GM20000 (cell line): ENCODE results near the gene UGT1A9.

Experiments
- DNase-seq: peaks from one replicate; pipeline ENCODE4 v3.0.0; 2012; ENCODE audit warnings: low spot score
- TF ChIP-seq, protein P1 (sequence below): IDR thresholded peaks from 2 replicates; pipeline ENCODE4 v1.5.1; 2012; ENCODE audit warnings: mild to moderate bottlenecking, control low read depth; ENCODE audit errors: extremely low read depth, missing control alignments

UGT1A9 gene

DNA sequence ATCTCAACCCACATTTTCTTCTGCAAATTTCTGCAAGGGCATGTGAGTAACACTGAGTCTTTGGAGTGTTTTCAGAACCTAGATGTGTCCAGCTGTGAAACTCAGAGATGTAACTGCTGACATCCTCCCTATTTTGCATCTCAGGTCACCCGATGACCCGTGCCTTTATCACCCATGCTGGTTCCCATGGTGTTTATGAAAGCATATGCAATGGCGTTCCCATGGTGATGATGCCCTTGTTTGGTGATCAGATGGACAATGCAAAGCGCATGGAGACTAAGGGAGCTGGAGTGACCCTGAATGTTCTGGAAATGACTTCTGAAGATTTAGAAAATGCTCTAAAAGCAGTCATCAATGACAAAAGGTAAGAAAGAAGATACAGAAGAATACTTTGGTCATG, 96.4 kb downstream of the UGT1A9 start:
- TF ChIP-seq, protein P1, sequence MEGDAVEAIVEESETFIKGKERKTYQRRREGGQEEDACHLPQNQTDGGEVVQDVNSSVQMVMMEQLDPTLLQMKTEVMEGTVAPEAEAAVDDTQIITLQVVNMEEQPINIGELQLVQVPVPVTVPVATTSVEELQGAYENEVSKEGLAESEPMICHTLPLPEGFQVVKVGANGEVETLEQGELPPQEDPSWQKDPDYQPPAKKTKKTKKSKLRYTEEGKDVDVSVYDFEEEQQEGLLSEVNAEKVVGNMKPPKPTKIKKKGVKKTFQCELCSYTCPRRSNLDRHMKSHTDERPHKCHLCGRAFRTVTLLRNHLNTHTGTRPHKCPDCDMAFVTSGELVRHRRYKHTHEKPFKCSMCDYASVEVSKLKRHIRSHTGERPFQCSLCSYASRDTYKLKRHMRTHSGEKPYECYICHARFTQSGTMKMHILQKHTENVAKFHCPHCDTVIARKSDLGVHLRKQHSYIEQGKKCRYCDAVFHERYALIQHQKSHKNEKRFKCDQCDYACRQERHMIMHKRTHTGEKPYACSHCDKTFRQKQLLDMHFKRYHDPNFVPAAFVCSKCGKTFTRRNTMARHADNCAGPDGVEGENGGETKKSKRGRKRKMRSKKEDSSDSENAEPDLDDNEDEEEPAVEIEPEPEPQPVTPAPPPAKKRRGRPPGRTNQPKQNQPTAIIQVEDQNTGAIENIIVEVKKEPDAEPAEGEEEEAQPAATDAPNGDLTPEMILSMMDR, result no peak
- no peak for DNase-seq

DNA sequence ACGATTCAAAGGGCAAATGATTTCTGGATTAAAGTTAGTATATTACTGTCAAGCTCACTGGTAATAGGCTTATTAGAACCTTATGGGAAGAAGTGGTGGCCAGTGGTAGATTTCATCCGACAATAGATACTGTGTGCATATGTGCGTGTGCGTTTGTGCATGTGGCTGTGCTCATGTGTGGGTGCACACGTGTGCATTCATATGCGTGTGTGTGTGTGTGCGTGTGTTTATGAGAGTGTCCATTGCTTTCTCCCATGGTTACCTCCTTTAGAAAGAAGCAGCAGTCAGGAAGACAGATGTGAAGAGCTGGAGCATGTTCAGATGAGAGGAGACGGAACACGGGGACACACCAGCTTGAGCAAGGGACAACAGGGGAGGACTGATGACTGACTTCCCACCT, 97.6 kb downstream of the UGT1A9 start:
- TF ChIP-seq, protein P1, result no peak
- DNase-seq, result no peak

DNA sequence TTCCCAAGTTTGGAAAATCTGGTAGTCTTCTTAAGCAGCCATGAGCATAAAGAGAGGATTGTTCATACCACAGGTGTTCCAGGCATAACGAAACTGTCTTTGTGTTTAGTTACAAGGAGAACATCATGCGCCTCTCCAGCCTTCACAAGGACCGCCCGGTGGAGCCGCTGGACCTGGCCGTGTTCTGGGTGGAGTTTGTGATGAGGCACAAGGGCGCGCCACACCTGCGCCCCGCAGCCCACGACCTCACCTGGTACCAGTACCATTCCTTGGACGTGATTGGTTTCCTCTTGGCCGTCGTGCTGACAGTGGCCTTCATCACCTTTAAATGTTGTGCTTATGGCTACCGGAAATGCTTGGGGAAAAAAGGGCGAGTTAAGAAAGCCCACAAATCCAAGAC, 100.5 kb downstream of the UGT1A9 start:
- DNase-seq, result no peak
- TF ChIP-seq, protein P1, result no peak

DNA sequence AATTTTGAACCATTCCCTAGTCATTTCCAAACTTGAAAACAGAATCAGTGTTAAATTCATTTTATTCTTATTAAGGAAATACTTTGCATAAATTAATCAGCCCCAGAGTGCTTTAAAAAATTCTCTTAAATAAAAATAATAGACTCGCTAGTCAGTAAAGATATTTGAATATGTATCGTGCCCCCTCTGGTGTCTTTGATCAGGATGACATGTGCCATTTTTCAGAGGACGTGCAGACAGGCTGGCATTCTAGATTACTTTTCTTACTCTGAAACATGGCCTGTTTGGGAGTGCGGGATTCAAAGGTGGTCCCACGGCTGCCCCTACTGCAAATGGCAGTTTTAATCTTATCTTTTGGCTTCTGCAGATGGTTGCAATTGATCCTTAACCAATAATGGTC, 100.9 kb downstream of the UGT1A9 start:
- TF ChIP-seq, protein P1, result no peak
- no peak for DNase-seq

DNA sequence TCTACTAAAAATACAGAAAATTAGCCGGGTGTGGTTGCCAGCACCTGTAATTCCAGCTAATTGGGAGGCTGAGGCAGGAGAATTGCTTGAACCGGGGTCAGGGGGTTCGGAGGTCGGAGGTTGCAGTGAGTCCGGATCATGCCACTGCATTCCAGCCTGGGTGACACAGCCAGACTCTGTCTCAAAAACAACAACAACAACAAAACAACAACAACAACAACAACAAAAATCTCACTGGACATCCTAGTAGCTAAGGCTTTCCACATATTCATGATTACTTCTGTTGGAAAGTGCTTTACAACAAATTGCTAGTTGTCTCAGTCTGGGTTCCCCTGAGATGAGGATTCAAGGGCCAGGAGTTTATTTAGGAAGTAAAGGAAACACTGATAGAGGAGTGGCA, 102.2 kb downstream of the UGT1A9 start:
- no peak for DNase-seq
- TF ChIP-seq, protein P1, result no peak

DNA sequence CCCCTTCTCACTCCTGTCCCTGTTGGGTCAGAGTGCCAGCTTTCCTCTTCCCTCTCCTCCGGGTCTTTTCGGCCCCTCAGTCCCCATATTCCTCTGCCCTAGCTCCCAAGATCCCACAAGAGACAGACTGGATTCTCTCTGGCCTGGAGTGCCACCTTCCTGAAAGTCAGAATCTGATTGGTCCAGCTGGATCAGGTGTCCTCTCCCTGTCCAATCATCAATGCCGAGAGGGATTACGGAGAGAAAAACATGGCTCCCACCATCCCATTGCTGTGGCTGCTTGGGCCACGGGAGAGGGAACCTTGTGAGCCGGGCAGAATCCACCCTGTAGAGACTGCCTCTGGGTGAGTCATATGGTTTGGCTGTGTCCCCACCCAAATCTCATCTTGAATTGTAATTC, 103.7 kb downstream of the UGT1A9 start:
- TF ChIP-seq, protein P1, result no peak
- DNase-seq, result no peak

DNA sequence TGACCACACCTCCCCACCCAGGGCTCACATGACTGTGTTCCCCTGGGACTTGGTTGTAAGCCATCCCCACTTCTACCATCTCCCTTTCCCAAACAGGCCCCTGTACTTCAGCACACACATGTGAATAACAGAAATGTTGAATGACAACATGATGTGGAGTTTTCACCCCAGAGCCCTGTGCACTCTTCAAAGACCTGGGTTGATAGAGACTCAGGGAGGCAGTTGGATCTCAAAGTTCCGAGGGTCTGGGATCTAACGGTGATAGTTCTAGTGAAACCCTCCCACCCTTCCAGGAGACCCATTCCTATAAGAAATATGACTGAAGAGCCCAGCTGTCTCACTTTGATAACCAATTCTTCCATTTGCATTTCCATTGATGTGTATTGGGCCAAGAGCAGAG, 106.3 kb downstream of the UGT1A9 start, which contains the start of gene MROH2A:
Gene MROH2A (plus strand): TSS at position 301 of the 400 bp plus-strand sequence. CDS start 1,029 bp downstream, outside the sequence.
- TF ChIP-seq, protein P1, result no peak
- no peak for DNase-seq

DNA sequence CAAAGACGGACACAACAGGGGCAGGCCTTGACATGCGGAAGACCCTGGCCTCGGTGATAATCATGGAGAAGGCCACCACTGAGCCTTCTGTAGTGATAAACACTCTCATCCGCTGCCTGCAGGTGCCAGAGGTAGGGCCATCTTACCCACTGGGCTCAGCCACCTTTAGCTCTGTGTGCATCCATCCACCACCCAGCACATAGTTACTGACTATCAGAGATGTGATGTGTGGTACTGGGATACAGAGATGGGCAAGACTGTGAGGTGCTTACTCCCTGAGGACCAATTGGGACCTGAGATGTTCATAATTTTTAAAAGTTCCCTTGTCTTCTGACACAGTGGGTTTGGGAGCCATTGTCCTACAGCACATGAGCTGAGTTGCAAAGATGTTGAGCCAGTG, 108.0 kb downstream of the UGT1A9 start:
- TF ChIP-seq, protein P1, result no peak
- DNase-seq, result no peak
